Stimulated activated CD8-positive, alpha-beta memory T cell treated with anti-CD3 and anti-CD28 coated beads, Interleukin-4, amount 100 ng/mL, for 4 hours (primary cell): ENCODE measurements around the gene EMILIN3.
"Not testable (repeated sequence)": the region's sequence is repeated elsewhere in the genome, so short reads cannot be mapped to it uniquely, and the experiment has no call there.

Source experiments
- DNase-seq, 2 donors: peaks; one replicate each; pipeline ENCODE4 v3.0.0-alpha.2; 2020; ENCODE audit warnings: low read depth in 2 of 2, low spot score in 1 of 2

The EMILIN3 gene

DNA sequence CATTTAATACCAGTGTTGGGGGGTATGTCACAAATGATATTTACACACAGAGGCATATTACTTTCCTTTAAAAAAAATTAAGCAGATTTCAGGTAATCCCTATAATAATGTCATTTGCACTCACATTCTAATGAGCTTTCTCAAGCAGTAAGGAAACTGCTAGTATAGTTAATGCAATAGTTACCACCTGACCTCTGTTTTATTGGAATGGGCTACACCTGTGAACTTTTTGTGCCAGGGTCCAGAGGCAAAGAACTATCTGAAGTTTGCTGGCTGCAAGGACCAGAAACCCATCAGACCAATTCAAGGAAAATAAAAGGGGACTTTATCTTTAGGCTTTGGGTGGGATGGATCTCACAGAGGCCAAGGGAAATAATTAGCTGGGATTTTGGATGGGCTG, 46.2 kb downstream of the EMILIN3 start:
- no peak for DNase-seq

DNA sequence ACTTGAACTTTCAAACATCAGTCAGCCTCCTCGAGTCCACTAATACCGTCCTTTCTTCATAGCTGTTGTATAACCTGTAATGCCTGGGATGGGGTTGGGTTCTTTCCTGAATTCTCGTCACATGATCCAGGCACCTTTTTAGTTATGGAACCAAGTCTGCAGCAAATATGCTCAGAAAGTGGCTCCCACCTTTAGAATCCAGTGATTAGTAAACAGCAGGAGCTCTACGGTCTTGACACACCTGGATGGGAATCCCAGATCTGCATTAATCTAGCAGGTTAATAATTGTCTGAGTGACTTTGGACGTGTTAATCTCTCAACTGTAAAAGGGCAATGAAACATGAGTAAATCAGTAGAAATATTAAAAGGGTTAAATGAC, 48.4 kb downstream of the EMILIN3 start:
- no peak for DNase-seq

DNA sequence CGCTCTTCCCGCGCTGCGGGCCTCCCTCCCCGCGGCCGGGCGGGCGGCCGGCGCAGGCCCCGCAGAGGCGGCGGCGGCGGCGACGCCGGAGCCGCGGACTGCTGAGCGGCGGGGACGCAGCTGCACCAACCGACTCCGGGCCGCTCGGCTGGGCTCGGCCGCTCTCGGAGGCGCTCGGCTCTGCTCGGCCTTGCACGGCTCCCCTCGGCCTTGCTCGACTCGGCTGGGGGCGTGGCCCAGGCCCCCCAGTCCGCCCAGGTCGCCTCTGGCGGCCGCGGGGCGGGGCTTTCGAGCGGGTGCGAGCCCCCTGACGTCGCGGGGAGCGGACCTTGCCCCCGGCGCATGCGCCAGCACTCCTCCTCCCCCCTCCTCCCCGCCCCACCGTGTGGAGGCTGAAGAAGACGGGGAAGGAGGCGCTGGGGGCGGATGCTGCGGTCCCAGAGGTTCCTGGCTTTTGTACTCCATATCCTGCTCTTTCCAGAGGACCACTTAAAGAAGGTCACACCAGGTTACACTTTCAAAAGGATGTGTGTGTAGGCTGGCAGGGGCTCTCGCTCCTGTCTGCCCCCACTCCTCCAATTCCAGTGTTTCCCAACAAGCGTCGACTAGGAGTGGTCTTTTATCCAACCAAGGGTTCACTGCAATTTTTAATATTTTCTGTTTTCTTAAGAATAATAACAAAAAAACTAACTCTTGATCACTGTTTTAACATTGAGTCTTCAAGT, 48.9 kb downstream of the EMILIN3 start, which contains the start of gene ZHX3:
TSS of gene ZHX3 (minus strand) at position 186 of the 725 bp plus-strand sequence. CDS start 112,815 bp downstream, outside the sequence.
- peak; percentile 81 to 95 for DNase-seq

DNA sequence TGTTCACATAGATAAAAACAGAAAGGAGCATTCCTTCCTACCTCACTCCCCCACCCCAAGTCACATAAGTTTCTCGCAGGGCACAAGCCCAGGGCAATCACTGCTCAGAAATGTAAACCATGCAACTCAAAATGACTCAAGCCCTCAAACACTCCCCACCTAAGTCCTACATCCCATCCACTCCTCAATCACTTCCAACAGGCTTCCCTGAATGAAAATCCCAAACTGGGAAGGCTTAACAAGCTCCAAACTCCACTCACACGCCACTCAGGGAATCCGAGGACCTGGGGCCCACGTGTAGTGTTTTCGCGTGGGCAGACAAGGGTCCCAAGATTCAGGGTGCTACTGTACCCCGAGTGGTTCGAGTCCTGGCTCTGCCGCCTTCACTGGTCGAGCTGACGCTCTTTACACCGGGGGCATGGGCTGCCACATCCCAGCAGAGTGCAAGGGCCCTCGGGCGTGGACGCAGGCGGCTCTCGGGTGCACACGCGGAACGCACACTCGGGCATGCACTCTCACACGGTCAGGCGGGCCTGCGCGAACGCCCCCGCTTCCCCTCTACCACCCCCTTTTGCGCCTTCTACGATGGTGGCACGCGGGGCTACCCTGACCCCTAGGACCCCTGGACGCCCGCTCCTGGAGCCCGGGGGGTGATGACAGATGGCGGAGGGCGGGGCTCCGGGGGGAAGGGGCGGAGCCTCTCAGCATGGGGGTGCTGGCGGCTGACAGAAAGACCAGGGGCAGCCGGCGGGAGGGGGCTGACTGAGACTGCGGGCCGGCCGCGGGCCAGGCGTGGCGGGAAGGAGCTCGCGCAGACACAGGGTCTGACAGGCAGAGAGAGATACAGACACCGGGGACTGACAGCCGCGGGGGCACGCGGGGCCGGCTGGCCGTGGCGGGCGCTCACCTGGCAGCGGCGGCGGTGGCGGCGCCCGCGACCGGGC, 49.7 kb downstream of the EMILIN3 start:
- peak; percentile 66 to 67 for DNase-seq

DNA sequence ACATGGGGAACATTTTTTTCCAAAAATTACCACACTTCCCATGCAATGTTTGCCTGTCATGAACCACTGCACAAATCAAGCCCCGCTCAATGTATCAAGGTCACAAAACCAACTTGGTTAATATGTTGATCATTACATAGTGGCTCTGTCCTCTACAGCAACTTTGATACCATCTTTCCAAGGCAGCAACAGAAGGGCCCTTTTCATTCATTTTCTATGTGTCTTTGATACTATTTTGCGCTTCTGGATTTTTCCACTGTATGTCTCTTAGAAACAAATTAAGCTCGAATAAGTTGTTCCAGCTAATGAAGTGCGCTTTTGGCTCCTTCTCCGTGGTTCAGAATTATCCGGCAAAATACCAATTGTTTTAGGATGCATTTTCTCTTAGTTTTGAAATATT, 50.6 kb downstream of the EMILIN3 start:
- no peak for DNase-seq

DNA sequence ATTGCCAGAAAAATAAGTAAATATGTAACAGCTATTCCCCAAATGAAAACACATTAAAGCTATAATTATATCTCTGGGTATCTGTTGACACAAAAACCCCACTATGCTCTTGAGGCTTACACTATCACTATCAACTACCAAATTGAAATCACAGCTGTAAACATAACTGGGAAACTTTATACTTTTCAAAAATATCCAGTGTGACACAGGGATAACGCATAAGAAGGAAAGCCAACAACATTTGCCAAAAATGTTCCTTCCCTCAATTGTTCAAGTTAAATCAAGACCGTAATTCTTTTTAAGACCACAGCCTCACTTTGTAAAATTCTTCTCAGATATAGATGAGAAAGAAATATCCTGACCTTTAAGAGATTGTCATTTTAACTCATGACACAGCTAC, 52.2 kb downstream of the EMILIN3 start:
- no peak for DNase-seq

DNA sequence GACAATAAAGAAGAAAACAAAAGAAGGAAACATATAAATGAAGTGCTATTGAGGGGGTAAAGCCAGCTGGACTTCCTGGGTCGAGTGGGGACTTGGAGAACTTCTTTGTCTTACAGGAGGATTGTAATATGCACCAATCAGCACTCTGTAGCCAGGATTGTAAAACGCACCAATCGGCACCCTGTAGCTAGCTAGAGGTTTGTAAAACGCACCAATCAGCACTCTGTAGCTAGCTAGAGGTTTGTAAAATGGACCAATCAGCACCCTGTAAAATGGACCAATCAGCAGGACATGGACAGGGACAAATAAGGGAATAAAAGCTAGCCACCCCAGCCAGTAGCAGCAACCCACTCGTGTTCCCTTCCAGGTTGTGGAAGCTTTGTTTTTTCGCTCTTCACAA, 54.6 kb downstream of the EMILIN3 start:
- DNase-seq, result not testable (repeated sequence)
